Natural killer cell treated with Interleukin-12 subunit alpha and Interleukin-12 subunit beta and Interleukin-15 and Interleukin-18, amount 100 ng/mL, for 72 hours (primary cell): Measurements from ENCODE around the gene LOXL1. TPM values are rescaled to one million over a fixed set of nuclear protein-coding genes. Genes with fewer than 3 reads are reported as not detected.
A peak's percentile ranks its signal among the peaks of the same experiment; 100 is the strongest.

ENCODE experiments used
- ATAC-seq, 2 donors: fragments of 150-1000 bp; cut with Tn5 transposase in 1 of 2; sonication (Bioruptor Pico), chemical (Tn5 transposase) in 1 of 2; 2 replicates each; pipeline ENCODE4 v1.10.0; 2021
- DNase-seq: peaks from one replicate; pipeline ENCODE4 v3.0.0; 2022; ENCODE audit warnings: low spot score
- H3K27ac Mint-ChIP-seq, 2 donors: 1 replicate in 1 of 2; 2 replicates in 1 of 2; pipeline ENCODE4 v1.8.0; 2022; ENCODE audit warnings: mixed read lengths in 2 of 2, mild to moderate bottlenecking in 1 of 2, moderate library complexity in 1 of 2
- H3K27me3 Mint-ChIP-seq, 2 donors: 1 replicate in 1 of 2; 2 replicates in 1 of 2; pipeline ENCODE4 v1.8.0; 2022; ENCODE audit warnings: mixed read lengths in 2 of 2
- H3K36me3 Mint-ChIP-seq: one replicate; pipeline ENCODE4 v1.8.0; 2022; ENCODE audit warnings: mixed read lengths
- H3K4me1 Mint-ChIP-seq, 2 donors: 1 replicate in 1 of 2; 2 replicates in 1 of 2; pipeline ENCODE4 v1.8.0; 2022; ENCODE audit warnings: low read depth in 2 of 2, mixed read lengths in 2 of 2, mild to moderate bottlenecking in 1 of 2
- H3K4me3 Mint-ChIP-seq: one replicate; pipeline ENCODE4 v1.8.0; 2022; ENCODE audit warnings: mixed read lengths
- H3K9me3 Mint-ChIP-seq: 2 replicates; pipeline ENCODE4 v1.8.0; 2022; ENCODE audit warnings: mixed read lengths
- total RNA-seq, 2 donors: library from RNA; stranded (reverse); gene quantifications; one replicate each; pipeline ENCODE4 v1.2.3, GENCODE V29; 2022

LOXL1 gene
- total RNA-seq, 2 donors from 2014 or later = 0.36 to 4.3 TPM

DNA sequence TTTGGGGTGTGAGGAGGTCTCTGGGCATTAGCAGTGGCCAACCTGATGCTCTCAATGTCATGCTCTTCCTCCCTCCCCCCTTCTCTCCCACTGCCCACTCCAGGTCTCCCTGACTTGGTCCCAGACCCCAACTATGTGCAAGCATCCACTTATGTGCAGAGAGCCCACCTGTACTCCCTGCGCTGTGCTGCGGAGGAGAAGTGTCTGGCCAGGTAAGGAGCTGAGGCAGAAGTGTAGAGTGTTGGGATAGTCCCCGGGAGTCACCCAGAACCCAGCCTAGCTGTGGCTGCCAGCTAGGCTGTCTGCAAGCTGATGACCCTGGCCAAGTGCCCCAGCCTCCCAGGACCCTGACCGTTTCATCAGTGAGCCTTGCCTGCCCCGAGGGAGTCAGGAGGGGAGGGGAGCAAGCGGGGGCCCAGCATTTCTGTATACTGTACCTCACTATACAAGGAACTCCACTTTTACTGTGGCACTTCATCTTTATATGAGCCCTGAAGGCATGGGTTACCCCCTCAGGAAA is 16.5 kb downstream of the LOXL1 start:
- Mint-ChIP-seq H3K27ac (no peak overlapping the region), H3K36me3 (no peaks in the 10 kb centered on the region), H3K4me1 (peaks cover 6 to 9% of the 10 kb centered on the region in 2 donors), H3K9me3 (no peaks in the 10 kb centered on the region), H3K4me3 (no peak overlapping the region), H3K27me3 (peaks cover 0 to 2% of the 10 kb centered on the region in 2 donors)
- no peak for DNase-seq
- no peak for ATAC-seq

DNA sequence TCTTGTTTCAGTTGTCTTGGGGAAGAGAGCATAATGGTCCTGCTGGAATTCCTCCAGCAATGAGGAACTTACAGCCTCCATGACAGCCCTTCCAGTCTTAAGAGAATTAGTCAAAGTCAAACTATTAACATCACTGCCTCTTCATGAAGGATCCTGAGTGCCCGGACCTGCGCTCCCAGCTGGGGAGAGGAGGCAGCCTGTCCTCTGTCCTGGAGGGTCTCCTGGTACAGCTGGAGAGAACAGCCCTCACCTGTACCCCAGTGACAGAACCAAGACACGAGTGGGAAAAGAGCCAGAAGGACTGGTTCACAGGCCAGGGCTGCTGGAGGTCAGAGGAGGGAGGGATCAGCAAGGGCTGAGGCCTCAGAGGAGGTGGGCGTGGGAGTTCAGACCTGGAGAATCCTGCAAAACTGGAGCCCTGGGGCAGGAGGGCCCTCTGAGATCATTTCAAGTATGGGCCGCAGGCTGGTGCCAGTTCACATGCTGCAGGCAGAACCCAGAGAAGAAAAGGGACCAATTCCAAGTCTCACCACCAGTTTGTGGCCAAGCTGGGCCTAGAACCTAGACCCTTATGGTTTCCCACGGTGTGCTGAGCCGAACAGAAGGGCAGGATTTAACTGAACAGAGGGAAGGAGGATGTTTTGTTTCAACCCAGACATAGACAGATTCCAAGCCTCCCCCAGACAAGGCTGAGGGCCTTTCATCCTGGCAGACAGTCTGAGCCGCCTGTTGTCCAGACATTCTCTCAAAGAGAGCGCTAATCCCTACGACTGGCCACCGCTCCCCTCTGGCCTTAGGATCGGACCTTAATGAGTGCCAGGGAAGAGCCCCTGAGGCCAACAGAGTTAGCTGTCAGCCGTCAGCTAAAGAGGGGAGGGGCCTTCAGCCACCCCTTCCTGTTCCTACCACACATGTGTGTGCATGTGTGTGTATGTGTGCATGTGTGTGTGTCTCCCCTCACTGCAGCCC is 18.2 kb downstream of the LOXL1 start:
- Mint-ChIP-seq H3K4me3 (no peak overlapping the region), H3K27me3 (peaks cover 0 to 2% of the 10 kb centered on the region in 2 donors), H3K36me3 (no peaks in the 10 kb centered on the region), H3K27ac (no peak overlapping the region), H3K9me3 (no peaks in the 10 kb centered on the region), H3K4me1 (peaks cover 6 to 9% of the 10 kb centered on the region in 2 donors)
- no peak for ATAC-seq
- DNase-seq = no peak

- no peak for DNase-seq
- H3K27me3 Mint-ChIP-seq = peaks cover 0 to 2% of the 10 kb centered on the region in 2 donors
- peaks cover 6 to 9% of the 10 kb centered on the region in 2 donors for H3K4me1 Mint-ChIP-seq
Observed at GRCh38 chr15:73945130-73945508, 18.9 kb downstream of the LOXL1 start.

DNA sequence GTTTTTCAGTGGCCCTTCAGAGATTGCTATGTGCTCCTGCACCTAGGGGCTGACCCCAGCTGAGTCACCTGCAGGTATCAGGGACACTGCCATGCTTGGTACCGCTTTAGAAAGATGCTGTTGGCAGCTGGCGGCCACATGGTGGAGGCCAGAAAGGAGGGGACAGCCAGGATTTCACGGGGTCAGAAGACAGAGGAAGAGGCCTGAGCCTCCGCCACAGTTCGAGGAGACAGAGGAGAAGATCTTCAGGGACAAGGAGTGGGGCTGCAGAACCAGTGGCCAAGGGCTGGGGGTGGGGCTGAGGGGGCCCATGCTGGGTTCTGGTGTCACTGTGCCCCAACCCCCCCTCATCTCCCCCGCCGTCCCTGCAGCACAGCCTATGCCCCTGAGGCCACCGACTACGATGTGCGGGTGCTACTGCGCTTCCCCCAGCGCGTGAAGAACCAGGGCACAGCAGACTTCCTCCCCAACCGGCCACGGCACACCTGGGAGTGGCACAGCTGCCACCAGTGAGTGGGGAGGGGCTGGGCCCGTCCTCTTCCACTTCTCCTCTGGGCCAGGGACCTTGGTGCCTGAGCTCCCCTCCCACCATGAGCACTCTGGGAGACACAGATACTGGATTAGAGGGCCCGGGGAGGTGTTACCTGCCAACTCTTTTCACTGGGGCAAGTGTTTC is 19.9 kb downstream of the LOXL1 start:
- Mint-ChIP-seq H3K4me3 (no peak overlapping the region), H3K4me1 (peaks cover 14% of the 10 kb centered on the region in 2 donors), H3K27ac (no peak overlapping the region), H3K9me3 (no peaks in the 10 kb centered on the region), H3K27me3 (peaks cover 0 to 2% of the 10 kb centered on the region in 2 donors), H3K36me3 (no peaks in the 10 kb centered on the region)
- no peak for DNase-seq
- ATAC-seq = no peak

More at GRCh38 chr15:73945130-73945508, 18.9 kb downstream of the LOXL1 start:
- Mint-ChIP-seq H3K27ac (no peak overlapping the region), H3K36me3 (no peaks in the 10 kb centered on the region), H3K4me3 (no peak overlapping the region), H3K9me3 (no peaks in the 10 kb centered on the region)
- ATAC-seq = no peak

DNA sequence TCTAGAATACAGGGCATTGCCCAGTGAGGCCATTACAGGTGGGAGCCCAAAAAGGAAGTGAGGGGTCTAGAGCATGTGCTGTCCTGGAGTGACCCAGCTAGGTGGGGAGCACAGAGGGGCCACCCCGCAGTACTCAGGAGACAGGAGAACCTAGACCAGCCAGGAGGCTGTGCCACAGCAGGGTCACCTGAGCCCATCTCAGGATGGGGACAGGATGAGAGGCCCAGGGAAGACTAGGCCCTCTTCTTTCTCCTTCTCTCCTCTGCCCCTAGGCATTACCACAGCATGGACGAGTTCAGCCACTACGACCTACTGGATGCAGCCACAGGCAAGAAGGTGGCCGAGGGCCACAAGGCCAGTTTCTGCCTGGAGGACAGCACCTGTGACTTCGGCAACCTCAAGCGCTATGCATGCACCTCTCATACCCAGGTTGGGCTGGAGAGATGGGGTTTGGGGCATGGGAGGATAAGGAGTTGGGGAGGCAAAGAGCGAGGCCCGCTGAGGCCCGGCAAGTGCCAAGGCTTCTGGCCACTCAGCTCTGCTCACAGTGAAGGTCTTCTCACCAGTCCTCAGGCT is 20.6 kb downstream of the LOXL1 start:
- no peak for DNase-seq
- no peak for ATAC-seq
- H3K9me3 Mint-ChIP-seq = no peaks in the 10 kb centered on the region
- no peaks in the 10 kb centered on the region for H3K36me3 Mint-ChIP-seq
- peaks cover 0 to 2% of the 10 kb centered on the region in 2 donors for H3K27me3 Mint-ChIP-seq
- no peak overlapping the region for H3K27ac Mint-ChIP-seq
- H3K4me3 Mint-ChIP-seq = no peak overlapping the region
- H3K4me1 Mint-ChIP-seq = peaks cover 9 to 13% of the 10 kb centered on the region in 2 donors

DNA sequence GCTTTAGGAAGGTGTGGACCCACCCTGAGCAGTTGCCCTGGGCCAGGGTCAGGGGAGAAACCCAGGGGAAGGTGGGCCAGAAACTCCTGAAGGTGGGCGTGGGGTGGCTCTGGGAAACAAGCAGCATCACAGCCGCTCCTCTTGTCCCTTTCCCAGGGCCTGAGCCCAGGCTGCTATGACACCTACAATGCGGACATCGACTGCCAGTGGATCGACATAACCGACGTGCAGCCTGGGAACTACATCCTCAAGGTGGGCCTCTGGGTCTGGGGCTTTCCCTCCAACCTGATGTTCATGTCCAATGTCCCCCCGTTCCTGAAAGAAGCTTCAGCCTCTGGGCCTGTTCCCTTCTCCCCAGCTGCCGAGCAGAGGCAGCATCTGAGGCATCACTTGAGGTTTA is 21.4 kb downstream of the LOXL1 start:
- Mint-ChIP-seq H3K27ac (no peak overlapping the region), H3K4me3 (no peak overlapping the region), H3K9me3 (no peaks in the 10 kb centered on the region), H3K4me1 (peaks cover 7 to 12% of the 10 kb centered on the region in 2 donors), H3K27me3 (peaks cover 0 to 2% of the 10 kb centered on the region in 2 donors), H3K36me3 (no peaks in the 10 kb centered on the region)
- ATAC-seq (no peak), DNase-seq (no peak)

DNA sequence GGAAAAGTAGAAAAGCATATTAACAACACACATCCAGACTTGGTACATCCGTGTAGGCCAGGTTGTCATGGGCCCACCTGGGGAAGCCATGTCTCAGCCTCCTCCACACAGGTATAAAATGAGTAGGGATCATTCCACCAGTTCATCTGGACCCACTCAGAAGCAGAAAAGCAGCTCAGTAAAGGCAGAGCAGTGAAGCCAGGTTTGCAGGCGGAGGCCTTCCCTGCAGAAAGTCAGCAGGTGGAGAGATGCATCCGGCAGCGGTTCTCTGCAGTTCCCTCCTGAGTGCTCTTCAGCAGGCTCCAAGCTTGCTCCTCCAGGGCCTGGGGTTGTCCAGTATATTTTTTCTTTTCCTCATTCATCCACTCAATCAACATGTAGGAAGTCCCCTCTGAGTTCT is 22.1 kb downstream of the LOXL1 start:
- Mint-ChIP-seq H3K9me3 (no peaks in the 10 kb centered on the region), H3K4me1 (peaks cover 7 to 12% of the 10 kb centered on the region in 2 donors), H3K27ac (no peak overlapping the region), H3K4me3 (no peak overlapping the region), H3K27me3 (peaks cover 0 to 2% of the 10 kb centered on the region in 2 donors), H3K36me3 (no peaks in the 10 kb centered on the region)
- ATAC-seq = no peak
- DNase-seq = no peak

GRCh38 chr15:73948982-73949381 is 22.7 kb downstream of the LOXL1 start:
- Mint-ChIP-seq H3K4me3 (no peak overlapping the region), H3K9me3 (no peaks in the 10 kb centered on the region), H3K27ac (peak overlapping the region in 1 of 2 donors; percentile 53), H3K27me3 (peaks cover 0 to 2% of the 10 kb centered on the region in 2 donors), H3K4me1 (peaks cover 7 to 12% of the 10 kb centered on the region in 2 donors), H3K36me3 (no peaks in the 10 kb centered on the region)
- ATAC-seq (no peak), DNase-seq (no peak)

GRCh38 chr15:73949496-73949895 is 23.2 kb downstream of the LOXL1 start:
- Mint-ChIP-seq H3K4me1 (peaks cover 7 to 12% of the 10 kb centered on the region in 2 donors), H3K27ac (peak overlapping the region in 1 of 2 donors; percentile 53), H3K36me3 (no peaks in the 10 kb centered on the region), H3K27me3 (peaks cover 0 to 2% of the 10 kb centered on the region in 2 donors), H3K4me3 (no peak overlapping the region), H3K9me3 (no peaks in the 10 kb centered on the region)
- DNase-seq = no peak
- no peak for ATAC-seq

GRCh38 chr15:73950479-73950830 is 24.2 kb downstream of the LOXL1 start:
- Mint-ChIP-seq H3K4me1 (peaks cover 7 to 12% of the 10 kb centered on the region in 2 donors), H3K27ac (peak overlapping the region; percentile 61 to 66), H3K27me3 (peaks cover 0 to 2% of the 10 kb centered on the region in 2 donors), H3K36me3 (no peaks in the 10 kb centered on the region), H3K9me3 (no peaks in the 10 kb centered on the region), H3K4me3 (no peak overlapping the region)
- no peak for ATAC-seq
- DNase-seq = no peak

- Mint-ChIP-seq H3K4me1 (peaks cover 7 to 12% of the 10 kb centered on the region in 2 donors), H3K9me3 (no peaks in the 10 kb centered on the region), H3K4me3 (peak overlapping the region; percentile 60), H3K27ac (peak overlapping the region; percentile 61 to 66), H3K36me3 (no peaks in the 10 kb centered on the region), H3K27me3 (peaks cover 0 to under 1% of the 10 kb centered on the region in 2 donors)
- ATAC-seq = peak; percentile 80 to 88
- peak; percentile 79 for DNase-seq
Observed at GRCh38 chr15:73950831-73951561, 24.7 kb downstream of the LOXL1 start.

- no peak for DNase-seq
- no peaks in the 10 kb centered on the region for H3K27me3 Mint-ChIP-seq
- H3K36me3 Mint-ChIP-seq = no peaks in the 10 kb centered on the region
- peak in 1 of 2 donors; percentile 2 for ATAC-seq
- H3K27ac Mint-ChIP-seq = peak overlapping the region; percentile 61 to 66
- peaks cover 8 to 13% of the 10 kb centered on the region in 2 donors for H3K4me1 Mint-ChIP-seq
- H3K9me3 Mint-ChIP-seq = no peaks in the 10 kb centered on the region
- H3K4me3 Mint-ChIP-seq = peak overlapping the region; percentile 60
Observed at GRCh38 chr15:73951601-73952000, 25.3 kb downstream of the LOXL1 start.
